Measurements from ENCODE around the gene LMNA.
"Not testable (repeated sequence)": the region's sequence is repeated elsewhere in the genome, so short reads cannot be mapped to it uniquely, and the experiment has no call there.

The LMNA gene

GRCh38 chr1:156111355-156111962 is 3.1 kb upstream of the LMNA start:
- no peak overlapping the region for H3K4me3 ChIP-seq (ENCODE audit: low read depth, low read length)
- no peak for DNase-seq (ENCODE audit: low read depth)
- TF ChIP-seq CTCF (IDR thresholded peaks at IDR 0.05; ENCODE audit: low read depth, low read length, missing control alignments): no peak

- no peak for TF ChIP-seq CTCF (IDR thresholded peaks at IDR 0.05; ENCODE audit: low read depth, low read length, missing control alignments)
- no peak overlapping the region for H3K4me3 ChIP-seq (ENCODE audit: low read depth, low read length)
- no peak for DNase-seq (ENCODE audit: low read depth)
These were observed 2.0 kb upstream of the LMNA start for GRCh38 chr1:156112276-156113137.

- DNase-seq (ENCODE audit: low read depth): no peak
- TF ChIP-seq CTCF (IDR thresholded peaks at IDR 0.05; ENCODE audit: low read depth, low read length, missing control alignments): no peak
- no peak overlapping the region for H3K4me3 ChIP-seq (ENCODE audit: low read depth, low read length)
These were observed 1.1 kb upstream of the LMNA start for GRCh38 chr1:156113282-156113950.

GRCh38 chr1:156114919-156115513 is 505 bp downstream of the LMNA start:
- DNase-seq (ENCODE audit: low read depth): no peak

GRCh38 chr1:156115514-156116374 is 1.2 kb downstream of the LMNA start:
- H3K4me3 ChIP-seq (ENCODE audit: low read depth, low read length): peak overlapping the region; percentile 71
- no peak for TF ChIP-seq CTCF (IDR thresholded peaks at IDR 0.05; ENCODE audit: low read depth, low read length, missing control alignments)
- no peak for DNase-seq (ENCODE audit: low read depth)

More at GRCh38 chr1:156114919-156115513, 505 bp downstream of the LMNA start:
- TF ChIP-seq CTCF (IDR thresholded peaks at IDR 0.05; ENCODE audit: low read depth, low read length, missing control alignments): no peak
- H3K4me3 ChIP-seq (ENCODE audit: low read depth, low read length): peak overlapping the region; percentile 71

GRCh38 chr1:156116731-156117130 is 2.2 kb downstream of the LMNA start:
- not testable (repeated sequence) for DNase-seq (ENCODE audit: low read depth)
- peak overlapping the region; percentile 71; the same call in 1 of the 2 replicates for H3K4me3 ChIP-seq (ENCODE audit: low read depth, low read length)

Measured in GM12864 (cell line).